CD4-positive, alpha-beta T cell treated with Interleukin-4 for 4 hours (primary cell): ENCODE results near the gene PRSS1.
"Not testable (repeated sequence)": the region's sequence is repeated elsewhere in the genome, so short reads cannot be mapped to it uniquely, and the experiment has no call there.

Source experiments
- DNase-seq: peaks from one replicate; pipeline ENCODE4 v3.0.0-alpha.2; 2020

The PRSS1 gene

DNA sequence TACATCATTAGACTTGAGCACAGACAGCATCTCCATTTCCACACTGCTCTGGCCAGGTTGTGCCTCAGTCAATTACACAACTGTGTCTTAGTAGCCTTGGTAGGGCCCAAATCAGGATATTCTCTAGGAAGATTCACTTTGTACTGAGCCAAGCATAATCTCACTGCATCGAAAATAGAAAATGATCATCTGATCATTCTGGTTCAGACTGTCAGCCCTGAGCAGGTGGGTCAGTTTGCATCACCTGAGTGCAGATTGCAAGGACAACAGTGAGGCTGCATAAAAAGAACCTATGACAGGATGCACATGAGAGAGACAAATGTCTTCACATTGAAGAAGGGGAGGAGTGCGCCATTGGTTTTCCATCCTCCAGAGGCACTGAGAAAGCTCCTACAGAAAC lies 862 bp upstream of the PRSS1 start:
- DNase-seq, result not testable (repeated sequence)

DNA sequence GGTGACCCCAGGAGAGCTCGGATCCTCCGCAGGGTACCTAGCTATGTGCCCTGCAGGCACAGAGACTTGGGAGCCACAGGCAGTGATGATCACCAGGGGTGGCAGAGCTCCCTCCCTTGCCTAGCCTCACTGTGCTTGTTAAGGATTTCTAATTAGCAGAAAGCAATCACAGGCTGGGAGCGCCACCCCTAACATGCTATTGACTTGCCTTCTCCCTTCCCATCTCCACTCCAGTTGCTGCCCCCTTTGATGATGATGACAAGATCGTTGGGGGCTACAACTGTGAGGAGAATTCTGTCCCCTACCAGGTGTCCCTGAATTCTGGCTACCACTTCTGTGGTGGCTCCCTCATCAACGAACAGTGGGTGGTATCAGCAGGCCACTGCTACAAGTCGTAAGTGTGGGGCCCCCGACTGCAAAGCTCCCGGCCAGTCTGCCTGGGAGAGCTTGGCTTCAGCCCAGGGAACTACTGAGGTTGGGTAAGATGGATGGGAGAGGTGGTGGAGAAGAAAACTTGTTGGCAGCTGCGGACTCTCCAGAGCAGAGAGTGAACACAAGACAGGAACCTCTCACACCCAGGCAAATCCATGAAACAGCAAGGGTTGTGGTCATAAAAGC lies 1.2 kb downstream of the PRSS1 start:
- DNase-seq, result no peak

DNA sequence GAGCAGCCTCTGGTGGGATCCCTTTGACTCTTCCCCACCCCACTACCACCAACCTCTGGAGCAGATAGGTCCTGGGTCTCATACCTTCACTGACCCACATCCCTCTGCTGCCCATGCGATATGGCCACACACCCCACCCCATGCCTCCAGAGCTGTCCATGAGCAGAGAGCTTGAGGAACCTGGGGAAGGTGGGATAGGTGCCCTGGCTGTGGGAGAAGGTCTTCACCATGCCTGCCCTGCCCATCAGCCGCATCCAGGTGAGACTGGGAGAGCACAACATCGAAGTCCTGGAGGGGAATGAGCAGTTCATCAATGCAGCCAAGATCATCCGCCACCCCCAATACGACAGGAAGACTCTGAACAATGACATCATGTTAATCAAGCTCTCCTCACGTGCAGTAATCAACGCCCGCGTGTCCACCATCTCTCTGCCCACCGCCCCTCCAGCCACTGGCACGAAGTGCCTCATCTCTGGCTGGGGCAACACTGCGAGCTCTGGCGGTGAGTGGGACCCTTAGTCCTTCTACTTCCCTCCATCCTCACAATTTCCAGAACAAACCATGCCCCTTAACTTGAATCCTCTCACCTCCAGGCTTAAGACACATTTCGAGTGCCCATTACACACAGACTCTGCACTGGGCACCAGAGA lies 2.4 kb downstream of the PRSS1 start:
- DNase-seq, result not testable (repeated sequence)

DNA sequence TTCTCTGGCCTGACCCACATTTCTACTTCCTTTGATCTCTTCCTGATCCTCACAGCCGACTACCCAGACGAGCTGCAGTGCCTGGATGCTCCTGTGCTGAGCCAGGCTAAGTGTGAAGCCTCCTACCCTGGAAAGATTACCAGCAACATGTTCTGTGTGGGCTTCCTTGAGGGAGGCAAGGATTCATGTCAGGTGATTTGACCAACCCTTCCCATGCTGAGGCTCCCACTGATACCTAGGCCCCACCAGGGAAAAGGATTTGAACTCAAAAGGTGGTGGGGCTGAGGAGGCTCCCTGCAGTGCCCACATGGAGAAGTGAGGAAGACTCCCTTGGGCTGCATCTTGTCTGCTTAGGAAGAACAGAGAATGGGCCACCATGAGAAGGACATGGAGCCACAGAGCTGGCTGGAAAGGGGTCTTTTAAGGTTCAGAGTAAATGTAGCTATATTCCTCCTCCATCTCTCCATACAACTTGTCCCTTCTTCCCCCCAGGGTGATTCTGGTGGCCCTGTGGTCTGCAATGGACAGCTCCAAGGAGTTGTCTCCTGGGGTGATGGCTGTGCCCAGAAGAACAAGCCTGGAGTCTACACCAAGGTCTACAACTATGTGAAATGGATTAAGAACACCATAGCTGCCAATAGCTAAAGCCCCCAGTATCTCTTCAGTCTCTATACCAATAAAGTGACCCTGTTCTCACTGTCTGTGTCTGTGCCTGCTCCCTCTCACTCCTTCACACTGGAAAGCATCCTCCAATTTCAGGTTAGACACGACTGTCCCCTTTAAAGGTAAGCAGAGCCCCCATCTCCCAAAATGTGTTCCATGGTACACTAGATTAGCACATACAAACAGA lies 3.3 kb downstream of the PRSS1 start:
- no peak for DNase-seq

DNA sequence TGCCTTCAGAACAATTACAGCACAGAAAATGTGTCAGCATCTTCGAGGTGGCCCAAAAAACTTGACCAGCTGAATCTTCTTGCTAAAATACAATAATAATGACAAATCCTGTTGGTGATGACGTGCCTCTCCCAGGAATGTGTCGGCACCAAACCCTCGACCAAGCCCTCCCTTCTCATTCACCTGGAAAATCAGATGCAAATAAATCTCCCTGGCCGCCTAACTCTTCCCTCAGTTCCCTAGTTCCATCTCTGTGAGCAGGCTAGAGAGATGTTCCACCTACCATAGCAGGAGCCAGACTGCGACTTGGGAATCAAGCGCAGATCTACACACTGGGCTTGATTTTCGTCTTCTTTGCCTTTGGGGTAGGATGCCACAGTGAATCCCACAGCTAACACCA lies 4.1 kb downstream of the PRSS1 start:
- no peak for DNase-seq

DNA sequence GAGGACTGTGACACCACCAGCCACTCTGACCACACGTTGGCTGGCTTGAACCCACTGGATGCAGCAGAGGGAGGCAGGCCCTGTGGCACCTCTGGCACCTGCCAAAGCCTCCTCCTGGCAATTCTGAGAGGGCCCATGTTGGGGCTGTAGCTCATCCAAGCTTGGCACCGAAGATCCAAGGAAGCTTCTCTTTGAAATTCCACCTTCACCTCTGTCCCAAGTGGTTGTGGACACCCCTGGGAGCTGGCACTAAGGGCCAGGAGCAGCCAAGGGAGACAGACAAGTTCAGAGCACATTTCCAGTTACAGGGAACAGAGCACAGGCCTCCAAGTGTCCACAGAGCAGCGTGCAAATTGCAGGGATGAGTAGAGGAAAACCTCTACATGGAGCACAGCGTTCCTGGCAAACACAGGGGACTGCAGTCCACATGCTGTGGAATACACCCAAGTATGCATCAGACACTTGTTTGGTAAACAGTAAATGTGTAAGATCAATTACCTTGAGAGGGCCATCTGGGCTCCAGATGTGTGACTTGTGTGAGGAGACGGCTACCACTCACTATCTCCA lies 4.7 kb downstream of the PRSS1 start:
- not testable (repeated sequence) for DNase-seq

DNA sequence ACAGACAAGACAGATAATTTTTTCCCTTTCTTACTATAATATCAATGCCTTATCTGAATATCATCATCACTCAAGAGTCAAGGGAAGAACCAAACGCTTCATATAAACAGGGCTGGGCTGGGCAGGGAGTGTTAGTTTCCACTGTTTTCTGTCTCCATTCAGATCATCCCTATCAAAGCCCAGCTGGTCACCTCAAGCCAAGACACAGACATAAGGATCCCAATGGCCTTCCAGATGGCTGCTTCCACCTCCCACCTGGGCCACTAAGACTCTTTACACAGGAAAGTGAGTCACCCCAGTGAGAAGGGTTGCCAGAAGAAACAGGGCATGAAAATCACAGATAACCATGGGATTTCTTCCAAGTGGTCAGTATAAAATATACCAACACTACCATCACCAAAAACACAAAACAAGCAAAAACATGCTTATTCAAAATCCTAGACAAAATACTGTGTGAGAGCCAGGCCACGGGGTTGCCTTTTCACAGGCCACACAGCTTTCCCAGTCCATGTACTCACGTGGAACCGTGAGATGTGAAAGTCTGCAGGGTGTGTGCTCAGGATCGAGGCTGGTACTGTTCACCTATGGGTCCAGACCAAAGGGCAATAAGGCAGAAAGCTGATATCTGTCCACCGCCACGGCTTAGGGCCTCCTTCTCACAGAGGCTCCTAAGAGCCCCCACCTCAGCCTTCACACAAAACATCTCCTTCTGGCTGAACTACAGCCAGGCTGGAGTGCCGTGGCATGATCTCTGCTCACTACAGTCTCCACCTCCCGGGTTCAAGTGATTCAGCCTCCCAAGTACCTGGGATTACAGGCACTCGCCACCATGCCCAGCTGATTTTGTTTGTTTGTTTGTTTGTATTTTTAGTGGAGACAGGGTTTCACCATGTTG lies 5.7 kb downstream of the PRSS1 start:
- DNase-seq, result no peak

DNA sequence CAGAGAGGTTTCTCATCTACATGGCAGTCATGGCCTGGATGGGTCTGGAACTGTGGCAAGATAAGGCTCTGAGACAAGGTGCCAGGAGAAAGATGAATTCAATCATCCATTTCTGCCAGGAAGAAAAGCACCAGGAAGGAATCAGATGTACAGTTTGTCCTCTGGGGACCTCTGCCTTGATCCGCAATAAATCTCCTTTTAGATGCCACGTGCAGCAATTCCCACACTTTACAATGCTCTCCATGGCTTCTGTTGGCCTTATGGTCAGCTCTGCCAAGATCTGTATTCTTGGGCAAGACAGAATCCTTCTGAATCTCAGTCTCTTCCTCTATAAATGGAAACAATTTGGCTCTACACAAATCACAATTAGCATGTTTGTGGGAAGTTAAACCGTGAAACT lies 9.0 kb downstream of the PRSS1 start:
- DNase-seq, result not testable (repeated sequence)

DNA sequence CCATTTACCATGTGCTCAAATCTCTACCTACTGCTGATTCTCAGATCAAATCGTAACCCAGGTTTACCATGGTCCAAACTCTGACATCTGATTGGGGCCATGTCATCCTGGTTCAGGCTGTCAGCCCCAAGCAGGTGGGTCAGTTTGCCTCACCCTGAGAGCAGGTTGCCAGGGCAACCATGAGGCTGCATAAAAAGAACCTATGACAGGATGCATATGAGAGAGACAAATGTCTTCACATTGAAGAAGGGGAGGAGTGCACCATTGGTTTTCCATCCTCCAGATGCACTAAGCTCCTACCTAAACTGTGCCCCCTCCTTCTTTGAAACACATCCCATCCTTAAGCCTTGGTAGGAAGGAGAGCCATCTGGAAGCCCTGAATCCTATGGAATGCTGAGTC lies 10.2 kb downstream of the PRSS1 start:
- DNase-seq, result no peak

DNA sequence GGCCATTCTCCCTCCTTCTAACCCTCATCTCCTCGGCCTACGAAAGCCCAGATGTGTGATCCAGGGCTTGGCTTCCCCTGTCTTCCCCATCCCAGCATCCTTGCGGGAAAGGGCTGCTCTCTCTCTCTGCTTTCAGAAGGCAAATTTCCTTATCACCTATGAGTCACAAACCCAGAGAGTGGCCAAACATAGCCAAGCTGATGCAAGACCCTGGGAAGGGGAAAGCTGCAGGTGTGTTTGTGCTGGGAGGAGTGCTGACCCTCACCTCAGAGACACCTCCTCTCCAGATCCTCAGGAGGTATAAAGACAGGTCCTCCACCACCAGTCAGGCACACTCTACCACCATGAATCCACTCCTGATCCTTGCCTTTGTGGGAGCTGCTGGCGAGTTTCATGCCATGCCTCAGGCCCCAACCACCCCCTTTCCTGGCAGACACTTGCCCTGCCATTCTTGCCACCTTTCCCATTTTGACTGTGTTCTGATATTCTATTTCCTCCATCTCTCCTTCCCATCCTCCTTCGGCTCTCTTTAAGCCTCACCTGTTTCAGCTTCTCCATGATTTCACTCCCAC lies 10.9 kb downstream of the PRSS1 start:
- DNase-seq, result no peak

DNA sequence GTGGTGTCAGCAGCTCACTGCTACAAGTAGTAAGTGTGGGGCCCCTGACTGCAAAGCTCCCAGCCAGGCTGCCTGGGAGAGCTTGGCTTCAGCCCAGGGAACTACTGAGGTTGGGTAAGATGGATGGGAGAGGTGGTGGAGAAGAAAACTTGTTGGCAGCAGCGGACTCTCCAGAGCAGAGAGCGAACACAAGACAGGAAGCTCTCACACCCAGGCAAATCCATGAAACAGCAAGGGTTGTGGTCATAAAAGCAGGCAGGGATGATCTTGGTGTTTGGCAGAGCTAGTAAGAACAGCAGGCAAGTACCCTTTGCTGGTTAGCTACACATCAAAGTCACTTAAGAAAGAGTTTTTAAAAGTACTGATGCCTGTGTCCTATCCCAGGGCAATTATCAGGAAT lies 12.3 kb downstream of the PRSS1 start:
- not testable (repeated sequence) for DNase-seq

DNA sequence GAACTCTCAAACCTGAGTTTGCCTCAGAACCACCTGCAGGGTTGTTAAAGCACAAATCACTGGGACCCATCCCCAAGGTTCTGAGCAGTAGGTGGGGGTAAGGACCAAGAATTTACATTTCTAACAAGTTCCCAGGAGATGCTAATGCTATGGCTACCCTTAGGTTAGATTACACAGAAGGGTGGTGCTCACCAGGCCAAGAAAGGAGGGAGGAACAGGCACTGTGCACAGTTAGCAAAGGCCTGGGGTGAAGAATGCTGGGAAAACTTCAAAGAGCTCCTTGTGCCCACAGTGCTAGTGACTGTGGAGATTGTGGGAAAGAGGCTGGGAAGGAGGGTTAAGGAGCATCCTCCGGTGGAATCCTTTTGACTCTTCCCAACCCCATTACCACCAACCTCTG lies 12.8 kb downstream of the PRSS1 start:
- DNase-seq, result no peak

DNA sequence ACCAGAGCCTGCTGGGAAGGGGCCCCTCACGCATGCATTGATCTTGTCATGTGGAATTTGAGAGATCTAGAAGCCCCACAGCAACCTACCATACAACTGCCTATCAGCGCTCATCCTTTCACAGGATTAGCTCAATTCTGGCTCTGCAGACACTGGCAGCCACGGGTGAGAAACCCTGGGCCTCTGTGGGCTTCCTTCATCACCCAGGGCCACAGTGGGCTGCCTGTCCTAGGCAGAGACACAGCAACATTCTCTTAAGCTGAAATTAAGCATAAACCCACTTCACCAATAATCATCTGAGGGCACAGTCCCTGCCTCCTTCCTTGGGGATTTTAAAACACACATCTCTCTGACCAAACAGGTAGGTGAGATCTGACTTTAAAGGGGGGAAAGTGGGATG lies 18.2 kb downstream of the PRSS1 start:
- no peak for DNase-seq

DNA sequence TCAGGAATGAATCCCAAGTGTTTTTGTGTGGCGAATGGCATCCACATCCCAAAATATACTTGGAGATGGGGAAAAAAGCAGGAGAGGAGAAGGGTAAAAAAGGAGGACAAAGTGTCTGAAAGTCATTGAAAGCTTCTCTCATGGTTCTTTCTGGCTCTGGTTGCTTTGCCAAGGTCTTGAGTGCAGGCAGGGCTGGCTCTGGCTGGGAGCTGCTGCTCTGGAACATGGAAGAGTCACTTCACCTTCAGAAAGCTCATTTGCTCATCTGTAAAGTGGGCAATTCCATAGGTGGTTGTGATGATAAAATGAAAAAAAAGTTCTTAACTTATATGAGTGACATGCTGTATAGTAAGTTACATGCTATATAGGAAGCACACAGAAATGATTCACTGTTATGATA lies 18.6 kb downstream of the PRSS1 start:
- no peak for DNase-seq

DNA sequence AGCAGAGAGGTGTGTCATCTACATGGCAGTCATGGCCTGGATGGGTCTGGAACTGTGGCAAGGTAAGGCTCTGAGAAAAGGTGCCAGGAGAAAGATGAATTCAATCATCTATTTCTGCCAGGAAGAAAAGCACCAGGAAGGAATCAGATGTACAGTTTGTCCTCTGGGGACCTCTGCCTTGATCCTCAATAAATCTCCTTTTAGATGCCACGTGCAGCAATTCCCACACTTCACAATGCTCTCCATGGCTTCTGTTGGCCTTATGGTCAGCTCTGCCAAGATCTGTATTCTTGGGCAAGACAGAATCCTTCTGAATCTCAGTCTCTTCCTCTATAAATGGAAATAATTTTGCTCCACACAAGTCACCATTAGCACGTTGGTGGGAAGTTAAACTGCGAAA lies 19.6 kb downstream of the PRSS1 start:
- not testable (repeated sequence) for DNase-seq

DNA sequence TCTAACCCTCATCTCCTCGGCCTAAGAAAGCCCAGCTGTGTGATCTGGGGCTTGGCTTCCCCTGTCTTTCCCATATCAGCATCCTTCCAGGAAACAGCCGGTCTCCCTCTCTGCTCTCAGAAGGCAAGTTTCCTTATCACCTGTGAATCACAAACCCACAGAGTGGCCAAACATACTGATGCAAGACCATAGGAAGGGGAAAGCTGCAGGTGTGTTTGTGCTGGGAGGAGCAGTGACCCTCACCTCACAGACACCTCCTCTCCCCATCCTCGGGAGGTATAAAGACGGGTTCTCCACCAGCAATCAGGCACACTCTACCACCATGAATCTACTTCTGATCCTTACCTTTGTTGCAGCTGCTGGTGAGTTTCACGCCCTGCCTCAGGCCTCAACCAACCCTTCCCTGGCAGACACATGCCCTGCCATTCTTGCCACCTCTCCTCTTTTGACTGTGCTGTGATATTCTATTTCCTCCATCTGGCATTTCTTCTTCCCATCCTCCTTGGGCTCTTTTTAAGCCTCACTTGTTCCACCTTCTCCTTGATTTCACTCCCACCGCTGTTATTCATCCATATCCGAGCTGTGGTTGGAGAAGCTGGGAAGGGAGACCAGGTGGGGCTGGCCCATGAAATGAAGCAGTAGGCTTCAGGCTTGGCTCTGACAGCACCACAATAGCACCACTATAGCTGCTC lies 21.5 kb downstream of the PRSS1 start, which contains the start of gene PRSS2:
Gene PRSS2, plus strand, starts transcription at position 310 of the 692 bp plus-strand sequence. Its CDS starts 13 bp downstream, at position 323.
- DNase-seq, result no peak

DNA sequence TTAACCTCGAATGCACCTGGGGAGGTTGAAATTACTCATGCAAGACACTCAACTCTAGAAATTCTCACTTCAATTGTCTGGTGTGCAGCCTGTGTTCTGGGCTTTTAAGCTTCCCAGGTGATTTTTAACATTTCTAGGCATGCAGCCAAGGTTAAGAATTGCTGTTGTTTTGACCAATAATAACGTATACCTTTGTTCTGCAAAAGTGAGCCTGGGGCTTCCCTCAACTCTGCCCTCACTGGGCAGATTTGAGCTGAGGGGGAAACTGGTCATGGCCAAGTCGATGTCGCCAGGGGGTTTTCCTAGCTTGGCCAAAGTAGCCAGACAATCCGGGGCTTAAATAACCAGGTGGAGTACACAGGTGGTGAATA lies 22.1 kb downstream of the PRSS1 start:
- no peak for DNase-seq

DNA sequence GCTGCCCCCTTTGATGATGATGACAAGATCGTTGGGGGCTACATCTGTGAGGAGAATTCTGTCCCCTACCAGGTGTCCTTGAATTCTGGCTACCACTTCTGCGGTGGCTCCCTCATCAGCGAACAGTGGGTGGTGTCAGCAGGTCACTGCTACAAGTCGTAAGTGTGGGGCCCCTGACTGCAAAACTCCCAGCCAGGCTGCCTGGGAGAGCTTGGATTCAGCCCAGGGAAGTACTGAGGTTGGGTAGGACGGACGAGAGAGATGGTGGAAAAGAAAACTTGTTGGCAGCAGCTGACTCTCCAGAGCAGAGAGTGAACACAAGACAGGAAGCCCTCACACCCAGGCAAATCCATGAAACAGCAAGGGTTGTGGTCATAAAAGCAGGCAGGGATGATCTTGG lies 22.8 kb downstream of the PRSS1 start:
- DNase-seq, result no peak

DNA sequence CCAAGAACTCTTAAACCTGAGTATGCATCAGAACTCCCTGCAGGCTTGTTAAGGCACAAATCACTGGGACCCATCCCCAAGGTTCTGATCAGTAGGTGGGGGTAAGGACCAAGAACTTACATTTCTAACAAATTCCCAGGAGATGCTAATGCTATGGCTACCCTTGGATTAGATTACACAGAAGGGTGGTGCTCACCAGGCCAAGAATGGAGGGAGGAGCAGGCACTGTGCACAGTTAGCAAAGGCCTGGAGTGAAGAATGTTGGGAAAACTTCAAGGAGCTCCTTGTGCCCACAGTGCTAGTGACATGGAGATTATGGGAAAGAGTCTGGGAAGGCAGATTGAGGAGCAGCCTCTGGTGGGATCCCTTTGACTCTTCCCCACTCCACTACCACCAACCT lies 23.4 kb downstream of the PRSS1 start:
- DNase-seq, result no peak

DNA sequence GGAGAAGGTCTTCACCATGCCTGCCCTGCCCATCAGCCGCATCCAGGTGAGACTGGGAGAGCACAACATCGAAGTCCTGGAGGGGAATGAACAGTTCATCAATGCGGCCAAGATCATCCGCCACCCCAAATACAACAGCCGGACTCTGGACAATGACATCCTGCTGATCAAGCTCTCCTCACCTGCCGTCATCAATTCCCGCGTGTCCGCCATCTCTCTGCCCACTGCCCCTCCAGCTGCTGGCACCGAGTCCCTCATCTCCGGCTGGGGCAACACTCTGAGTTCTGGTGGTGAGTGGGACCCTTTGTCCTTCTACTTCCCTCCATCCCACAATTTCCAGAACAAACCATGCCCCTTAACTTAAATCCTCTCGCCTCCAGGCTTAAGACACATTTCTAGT lies 24.0 kb downstream of the PRSS1 start:
- DNase-seq, result no peak

DNA sequence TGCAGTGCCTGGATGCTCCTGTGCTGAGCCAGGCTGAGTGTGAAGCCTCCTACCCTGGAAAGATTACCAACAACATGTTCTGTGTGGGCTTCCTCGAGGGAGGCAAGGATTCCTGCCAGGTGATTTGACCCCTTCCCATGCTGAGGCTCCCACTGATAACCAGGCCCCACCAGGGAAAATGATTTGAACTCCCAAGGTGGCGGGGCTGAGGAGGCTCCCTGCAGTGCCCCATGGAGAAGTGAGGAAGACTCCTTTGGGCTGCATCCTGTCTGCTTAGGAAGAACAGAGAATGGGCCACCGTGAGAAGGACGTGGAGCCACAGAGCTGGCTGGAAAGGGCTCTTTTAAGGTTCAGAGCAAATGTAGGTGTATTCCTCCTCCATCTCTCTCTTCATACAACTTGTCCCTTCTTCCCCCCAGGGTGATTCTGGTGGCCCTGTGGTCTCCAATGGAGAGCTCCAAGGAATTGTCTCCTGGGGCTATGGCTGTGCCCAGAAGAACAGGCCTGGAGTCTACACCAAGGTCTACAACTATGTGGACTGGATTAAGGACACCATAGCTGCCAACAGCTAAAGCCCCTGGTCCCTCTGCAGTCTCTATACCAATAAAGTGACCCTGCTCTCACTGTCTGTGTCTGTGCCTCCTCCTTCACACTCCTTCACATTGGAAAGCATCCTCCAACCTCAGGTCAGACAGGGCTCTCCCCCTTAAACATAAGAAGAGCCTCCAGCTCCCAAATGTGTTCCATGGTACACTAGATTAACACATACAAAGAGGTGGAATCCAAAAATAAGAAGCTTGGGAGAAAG lies 24.9 kb downstream of the PRSS1 start:
- no peak for DNase-seq
